HuH-7.5 (cell line): Measurements from ENCODE around the gene CELSR1.
A peak's percentile ranks its signal among the peaks of the same experiment; 100 is the strongest.

Experiments used
- DNase-seq: peaks from one replicate; pipeline ENCODE4 v3.0.0; 2011; ENCODE audit warnings: low spot score

Gene CELSR1

GRCh38 chr22:46362203-46362933 is 175.1 kb downstream of the CELSR1 start:
- no peak for DNase-seq

- no peak for DNase-seq
These were observed 175.6 kb downstream of the CELSR1 start for GRCh38 chr22:46361826-46362202.

- no peak for DNase-seq
These were observed 176.5 kb downstream of the CELSR1 start for GRCh38 chr22:46360891-46361290.

- no peak for DNase-seq
These were observed 177.3 kb downstream of the CELSR1 start for GRCh38 chr22:46360097-46360496.

- DNase-seq, result no peak
These were observed 178.1 kb downstream of the CELSR1 start for GRCh38 chr22:46359362-46359761.

GRCh38 chr22:46358766-46359165 is 178.7 kb downstream of the CELSR1 start:
- no peak for DNase-seq

- no peak for DNase-seq
These were observed 179.5 kb downstream of the CELSR1 start for GRCh38 chr22:46357711-46358520.

GRCh38 chr22:46356496-46357480 is 180.6 kb downstream of the CELSR1 start:
- no peak for DNase-seq

- no peak for DNase-seq
These were observed 181.4 kb downstream of the CELSR1 start for GRCh38 chr22:46355996-46356471.

GRCh38 chr22:46355369-46355995 is 181.9 kb downstream of the CELSR1 start:
- peak; percentile 85 for DNase-seq

GRCh38 chr22:46354993-46355305 is 182.5 kb downstream of the CELSR1 start:
- no peak for DNase-seq

GRCh38 chr22:46354176-46354992 is 183.0 kb downstream of the CELSR1 start:
- no peak for DNase-seq

- DNase-seq, result no peak
These were observed 183.8 kb downstream of the CELSR1 start for GRCh38 chr22:46353483-46354105.

GRCh38 chr22:46352691-46353386 is 184.6 kb downstream of the CELSR1 start:
- DNase-seq, result no peak

- DNase-seq, result no peak
These were observed 185.1 kb downstream of the CELSR1 start for GRCh38 chr22:46352276-46352675.

- no peak for DNase-seq
These were observed 185.7 kb downstream of the CELSR1 start for GRCh38 chr22:46351767-46352166.

- no peak for DNase-seq
These were observed 186.2 kb downstream of the CELSR1 start for GRCh38 chr22:46351131-46351735.

GRCh38 chr22:46350646-46351045 is 186.8 kb downstream of the CELSR1 start:
- no peak for DNase-seq

GRCh38 chr22:46350121-46350520 is 187.3 kb downstream of the CELSR1 start:
- DNase-seq, result no peak
